Left forelimb (tissue), 1 donor: ENCODE results near the gene COL24A1.
"Not testable (repeated sequence)": the region's sequence is repeated elsewhere in the genome, so short reads cannot be mapped to it uniquely, and the experiment has no call there.

Experiments
- DNase-seq: peaks from one replicate; pipeline ENCODE4 v3.0.0-alpha.2; 2018; ENCODE audit warnings: low spot score

The COL24A1 gene

GRCh38 chr1:85984636-85985035 lies 171.9 kb downstream of the COL24A1 start:
- DNase-seq, result no peak

- no peak for DNase-seq
Observed at GRCh38 chr1:85983316-85983715, 173.3 kb downstream of the COL24A1 start.

- DNase-seq, result no peak
Observed at GRCh38 chr1:85976516-85977205, 179.9 kb downstream of the COL24A1 start.

GRCh38 chr1:85975912-85976371 lies 180.6 kb downstream of the COL24A1 start:
- no peak for DNase-seq

- no peak for DNase-seq
Observed at GRCh38 chr1:85962457-85962856, 194.1 kb downstream of the COL24A1 start.

- no peak for DNase-seq
Observed at GRCh38 chr1:85957760-85958159, 198.8 kb downstream of the COL24A1 start.

- not testable (repeated sequence) for DNase-seq
Observed at GRCh38 chr1:85955218-85955617, 201.4 kb downstream of the COL24A1 start.

GRCh38 chr1:85952460-85952859 lies 204.1 kb downstream of the COL24A1 start:
- no peak for DNase-seq

- no peak for DNase-seq
Observed at GRCh38 chr1:85947186-85947585, 209.4 kb downstream of the COL24A1 start.

GRCh38 chr1:85943945-85944344 lies 212.6 kb downstream of the COL24A1 start:
- DNase-seq, result no peak

- no peak for DNase-seq
Observed at GRCh38 chr1:85943526-85943925, 213.0 kb downstream of the COL24A1 start.

GRCh38 chr1:85940656-85941306 lies 215.8 kb downstream of the COL24A1 start:
- no peak for DNase-seq

- DNase-seq, result no peak
Observed at GRCh38 chr1:85938829-85939228, 217.7 kb downstream of the COL24A1 start.

GRCh38 chr1:85936470-85936869 lies 220.1 kb downstream of the COL24A1 start:
- DNase-seq, result no peak

GRCh38 chr1:85936057-85936456 lies 220.5 kb downstream of the COL24A1 start:
- no peak for DNase-seq

GRCh38 chr1:85935234-85935633 lies 221.3 kb downstream of the COL24A1 start:
- no peak for DNase-seq

- no peak for DNase-seq
Observed at GRCh38 chr1:85934516-85934915, 222.1 kb downstream of the COL24A1 start.

GRCh38 chr1:85933961-85934360 lies 222.6 kb downstream of the COL24A1 start:
- DNase-seq, result no peak

GRCh38 chr1:85911742-85912141 lies 244.8 kb downstream of the COL24A1 start:
- DNase-seq, result no peak

GRCh38 chr1:85900921-85901320 lies 255.7 kb downstream of the COL24A1 start:
- DNase-seq, result no peak

GRCh38 chr1:85898861-85899260 lies 257.7 kb downstream of the COL24A1 start:
- no peak for DNase-seq

- peak; percentile 66 for DNase-seq
Observed at GRCh38 chr1:85894651-85895050, 261.9 kb downstream of the COL24A1 start.

GRCh38 chr1:85892366-85892765 lies 264.2 kb downstream of the COL24A1 start:
- no peak for DNase-seq

- no peak for DNase-seq
Observed at GRCh38 chr1:85889870-85890269, 266.7 kb downstream of the COL24A1 start.
